GM18498 (cell line): ENCODE data around the gene FANCI.
A peak's percentile ranks its signal among the peaks of the same experiment; 100 is the strongest.

ENCODE experiments used
- ATAC-seq: cut with Tn5 transposase; IDR thresholded peaks from one replicate; pipeline ENCODE4 v1.9.1; 2021; ENCODE audit warnings: mild to moderate bottlenecking, moderate library complexity; ENCODE audit not compliant: unreplicated experiment

Gene FANCI

GRCh38 chr15:89243691-89244573, at the start of gene FANCI:
FANCI (plus strand) TSS chr15:89243979; CDS start chr15:89247648, 3,669 bp downstream.
- ATAC-seq: peak; percentile 97

DNA sequence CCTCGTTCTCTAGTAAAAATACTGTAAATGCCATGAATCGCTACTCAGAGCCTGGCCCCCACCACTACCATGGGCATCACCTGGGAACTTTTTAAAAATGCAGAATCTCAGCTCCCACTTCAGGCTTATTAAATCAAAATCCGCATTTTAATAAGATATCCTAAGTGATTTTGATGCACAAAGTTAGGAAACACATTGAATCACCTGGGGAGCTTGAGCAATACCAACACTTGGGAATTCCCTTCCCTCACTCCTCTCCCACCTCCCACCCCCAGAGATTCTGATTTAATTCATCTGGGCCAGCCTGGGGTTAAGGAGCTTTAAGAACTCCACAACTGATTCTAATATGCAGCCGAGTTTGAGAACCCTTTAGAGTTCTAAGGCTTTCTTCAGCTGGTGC, 49.2 kb upstream of the FANCI start:
- no peak for ATAC-seq

DNA sequence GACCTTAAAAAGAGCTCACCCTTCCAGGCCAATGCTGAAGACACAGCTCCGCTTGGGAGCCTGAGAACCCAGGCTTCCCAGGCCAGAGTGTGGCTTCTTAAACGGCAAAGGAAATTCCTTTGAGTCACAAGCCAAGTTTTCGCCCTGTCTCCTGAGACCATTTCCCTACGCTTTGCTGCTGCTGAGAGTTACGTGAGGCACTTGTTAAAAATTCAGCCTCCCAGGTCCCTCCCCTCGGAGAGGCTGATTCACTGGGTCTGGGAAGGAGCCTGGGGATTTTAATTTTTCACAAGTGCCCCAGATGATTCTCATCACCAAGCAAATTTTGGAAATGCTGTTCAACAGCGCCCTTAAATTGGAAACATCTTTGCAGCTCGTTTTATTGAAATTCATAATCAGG, 47.9 kb upstream of the FANCI start:
- ATAC-seq: no peak

DNA sequence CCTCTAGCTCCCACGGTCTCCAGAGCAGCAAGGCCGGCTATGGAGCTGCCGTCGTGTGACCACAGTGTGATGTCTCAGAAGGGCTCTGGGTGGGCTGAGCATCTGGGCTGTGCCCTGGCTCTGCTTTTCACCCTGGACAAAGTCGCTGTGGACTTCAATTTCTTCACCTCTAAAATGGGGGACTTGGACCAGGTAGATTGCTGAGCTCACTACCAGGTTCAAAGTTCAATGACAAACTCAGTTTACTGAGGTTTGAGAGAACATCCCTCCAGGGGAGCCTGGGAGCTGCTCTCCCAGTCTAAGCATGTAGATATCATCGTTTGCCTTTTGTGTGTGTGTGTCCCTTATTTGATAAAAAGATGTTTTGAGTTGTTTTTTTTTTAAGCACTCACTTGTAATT, 47.5 kb upstream of the FANCI start:
- ATAC-seq: no peak

DNA sequence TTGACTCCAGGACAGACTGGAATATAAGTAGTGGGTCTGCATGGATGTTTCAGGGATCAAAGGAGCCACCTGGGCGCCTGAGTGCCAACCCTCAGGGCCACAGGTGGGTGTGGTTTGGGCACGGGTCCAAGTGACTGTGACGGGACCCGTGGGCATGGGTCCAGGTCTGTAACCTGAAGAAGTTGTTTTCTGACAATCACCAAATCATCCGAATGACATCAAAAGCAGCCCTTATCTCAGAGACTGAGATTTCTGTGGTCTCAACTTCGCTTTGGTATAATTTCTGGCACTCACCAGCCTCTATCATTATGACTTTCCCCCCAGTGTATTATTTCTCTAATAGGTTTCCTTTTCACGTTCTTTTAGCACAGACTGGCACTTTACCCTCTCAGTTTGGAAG, 46.8 kb upstream of the FANCI start:
- ATAC-seq: no peak

DNA sequence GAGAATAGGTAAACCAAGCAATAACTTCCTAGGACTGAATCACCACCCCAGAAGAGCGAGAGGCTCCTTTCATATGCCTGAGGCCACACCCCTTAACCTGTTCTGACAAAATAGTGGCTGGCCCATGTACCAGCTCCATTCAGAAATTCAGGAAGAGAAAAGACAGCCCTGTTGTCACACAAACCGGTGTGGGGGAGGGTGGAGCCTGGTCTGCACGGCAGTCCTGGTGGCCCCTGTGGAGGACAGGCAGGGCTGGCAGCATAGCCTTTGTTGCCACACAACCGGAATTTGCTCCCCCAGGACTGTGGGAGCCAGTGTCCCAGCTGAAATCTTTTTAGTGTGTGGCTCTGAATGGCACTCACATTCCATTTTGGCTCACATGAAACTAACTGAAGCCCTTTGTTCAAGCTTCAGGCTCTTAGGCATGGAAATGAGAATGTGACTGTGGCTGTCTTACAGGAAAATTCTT, 46.2 kb upstream of the FANCI start:
- ATAC-seq: no peak

DNA sequence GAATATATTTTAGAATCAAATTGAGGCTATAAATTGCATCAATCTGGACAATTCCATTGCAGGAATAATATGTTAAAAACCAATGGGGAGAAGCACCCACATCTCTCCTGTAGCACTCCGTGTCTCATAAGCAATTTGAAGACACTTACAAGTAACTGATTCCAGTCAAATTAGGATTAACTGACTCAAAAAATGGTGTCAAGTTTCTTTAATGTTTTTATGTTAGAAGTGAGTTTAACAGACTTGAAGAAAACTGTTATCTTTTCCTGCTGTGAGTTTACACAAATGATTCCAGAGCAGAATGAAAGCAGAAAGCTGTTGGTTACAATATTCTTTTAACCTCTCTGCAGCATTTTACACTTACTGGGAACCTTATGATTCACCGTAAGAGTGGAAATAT, 45.6 kb upstream of the FANCI start:
- ATAC-seq: no peak

DNA sequence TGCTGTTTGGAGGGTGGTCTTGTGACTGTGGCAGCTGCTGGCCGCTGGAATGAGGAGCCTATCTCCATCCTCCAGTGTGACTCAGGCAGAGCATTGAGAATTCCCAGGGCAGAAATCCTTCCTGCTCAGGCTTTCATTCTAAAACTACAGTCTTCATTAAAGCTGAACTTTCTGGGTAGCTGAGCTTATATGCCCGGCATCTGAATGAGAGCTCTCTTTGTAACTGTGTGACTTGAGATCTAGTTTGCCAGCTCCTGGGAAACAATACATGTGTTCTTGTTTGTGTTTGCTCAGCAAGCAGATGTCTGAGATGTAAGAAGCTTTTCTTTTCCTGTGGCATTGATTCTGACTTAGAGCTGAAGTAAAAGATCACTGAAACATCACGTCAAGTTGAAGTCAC, 44.8 kb upstream of the FANCI start:
- ATAC-seq: no peak

DNA sequence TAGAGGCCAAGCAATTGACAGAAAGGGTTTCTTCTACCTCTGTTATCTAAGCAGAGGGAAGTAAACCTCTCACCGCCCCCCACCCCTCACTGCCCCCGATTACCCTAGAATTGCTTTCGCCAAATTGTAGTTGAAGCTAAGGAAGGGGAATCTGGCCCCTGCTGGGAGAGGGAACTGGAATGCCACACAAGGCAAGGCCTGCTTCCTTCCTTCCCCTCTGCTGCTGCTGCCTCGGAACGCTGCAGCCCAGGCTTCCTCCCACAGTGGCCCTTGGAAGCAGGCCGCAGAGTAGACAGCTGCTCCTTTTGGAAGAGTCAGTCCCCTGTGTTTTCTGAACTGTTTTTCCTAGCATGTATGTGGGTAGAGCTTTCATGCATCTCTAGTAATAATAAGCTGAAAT, 44.0 kb upstream of the FANCI start:
- no peak for ATAC-seq

DNA sequence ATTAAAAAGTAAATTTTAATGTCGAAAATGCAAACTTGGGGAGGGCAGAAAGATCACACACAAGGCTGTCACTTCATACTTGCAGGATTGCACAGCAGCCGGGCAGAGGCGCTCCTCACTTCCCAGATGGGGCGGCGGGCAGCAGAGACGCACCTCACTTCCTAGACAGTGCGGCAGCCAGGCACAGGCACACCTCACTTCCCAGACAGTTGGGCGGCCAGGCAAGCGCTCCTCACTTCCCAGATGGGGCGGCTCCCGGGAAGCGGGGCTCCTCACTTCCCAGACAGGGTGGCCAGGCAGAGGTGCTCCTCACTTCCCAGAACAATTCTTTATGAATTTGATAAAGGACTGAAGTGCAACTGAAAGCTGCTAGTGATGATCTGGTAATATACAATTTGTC, 43.6 kb upstream of the FANCI start:
- no peak for ATAC-seq

DNA sequence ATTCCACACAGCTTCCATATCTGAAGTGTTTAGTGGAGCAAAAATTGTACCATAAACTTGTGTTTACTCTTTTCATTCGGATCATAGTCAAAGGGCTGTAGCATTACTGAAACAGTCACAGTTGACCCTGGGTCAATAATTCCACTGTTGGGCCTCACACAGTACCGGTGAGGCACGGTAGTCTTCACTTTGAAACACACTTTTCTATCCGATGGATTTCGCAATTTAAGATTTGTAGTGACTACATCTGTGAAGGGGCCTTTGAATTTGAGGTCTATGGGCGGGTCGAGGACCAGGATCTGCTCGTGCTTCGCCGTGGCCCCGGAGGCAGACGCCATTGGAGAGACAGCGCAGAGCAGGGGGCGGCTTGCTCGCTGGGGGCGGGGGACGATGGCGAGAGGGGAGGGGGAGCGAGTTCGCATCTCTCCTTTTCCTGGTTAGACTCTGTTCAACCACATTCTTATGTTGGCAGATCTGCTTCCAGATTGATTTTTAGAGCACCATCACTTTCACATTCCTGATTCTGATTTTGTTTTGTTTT, 42.2 kb upstream of the FANCI start:
- no peak for ATAC-seq

- no peak for ATAC-seq
These were observed 40.0 kb upstream of the FANCI start for GRCh38 chr15:89203705-89204273.

DNA sequence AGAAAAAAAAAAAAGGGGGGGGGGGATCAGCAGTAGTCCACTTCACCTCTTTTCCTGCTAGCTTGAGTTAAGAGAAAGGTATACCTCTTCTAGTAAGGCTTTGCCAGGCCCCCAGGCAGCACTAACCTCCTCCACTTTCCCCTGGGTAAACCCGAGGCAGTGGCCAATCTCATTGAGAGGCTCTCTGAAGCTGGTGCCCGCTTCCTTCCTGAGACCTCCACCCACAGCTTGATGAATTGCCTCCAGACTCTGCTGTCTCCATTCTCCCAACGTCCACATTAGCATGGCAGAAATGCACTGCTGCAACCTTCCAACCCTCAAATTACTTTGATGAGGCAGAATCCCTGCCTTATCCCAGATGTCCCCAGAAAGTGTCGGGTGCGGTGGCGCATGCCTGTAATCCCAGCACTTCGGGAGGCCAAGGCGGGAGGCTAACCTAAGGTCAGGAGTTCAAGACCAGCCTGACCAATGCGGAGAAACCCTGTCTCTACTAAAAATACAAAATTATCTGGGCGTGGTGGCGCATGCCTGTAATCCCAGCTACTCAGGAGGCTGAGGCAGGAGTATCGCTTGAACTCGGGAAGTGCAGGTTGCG, 37.7 kb upstream of the FANCI start:
- ATAC-seq: no peak

DNA sequence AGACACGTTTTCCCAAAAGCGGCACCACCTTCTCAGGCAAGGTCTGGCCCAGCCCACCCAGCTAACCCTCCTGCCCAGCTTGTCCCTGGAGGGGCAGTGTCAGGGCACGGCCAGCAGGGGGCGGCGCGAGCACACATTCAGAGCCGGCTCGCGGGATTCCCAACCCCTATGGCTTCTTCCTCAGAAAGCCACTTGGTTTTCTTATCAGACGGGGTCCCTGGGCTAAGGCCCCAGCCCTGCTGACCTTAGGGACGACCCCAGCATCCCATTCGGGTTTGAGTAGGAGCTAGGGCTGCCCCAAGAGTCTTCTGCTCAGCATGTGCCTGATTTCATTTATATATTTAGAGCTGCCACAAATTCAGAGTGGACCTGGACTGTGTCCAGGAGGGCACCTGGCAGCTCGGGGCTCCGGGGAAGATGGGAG, 36.9 kb upstream of the FANCI start:
- peak; percentile 79 for ATAC-seq

- ATAC-seq: no peak
These were observed 35.5 kb upstream of the FANCI start for GRCh38 chr15:89208256-89208655.

- ATAC-seq: no peak
These were observed 34.7 kb upstream of the FANCI start for GRCh38 chr15:89209057-89209456.

DNA sequence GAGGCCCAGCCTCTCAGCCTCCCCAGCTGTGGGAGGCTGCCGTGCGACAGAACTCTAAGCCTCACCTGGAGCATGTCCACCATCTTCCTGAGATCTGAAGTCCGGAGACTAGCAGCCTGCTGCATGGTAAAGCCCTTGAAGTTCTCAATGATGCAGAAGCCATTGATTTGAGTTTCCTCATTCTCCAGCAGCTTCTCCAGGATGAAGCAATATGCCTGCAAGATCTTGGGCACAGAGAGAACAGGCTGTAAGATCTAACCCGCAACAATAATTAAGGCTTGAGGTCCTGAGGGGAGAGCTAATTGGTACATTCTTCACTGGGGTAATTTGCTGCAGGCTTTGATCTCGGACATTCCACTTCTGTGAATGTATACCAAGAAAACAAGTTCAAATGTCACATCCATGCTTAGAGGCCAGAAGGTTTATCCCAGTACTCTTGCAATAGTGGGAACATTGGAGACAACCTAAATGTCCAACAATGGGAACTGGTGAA, 32.1 kb upstream of the FANCI start:
- no peak for ATAC-seq

GRCh38 chr15:89215627-89216026, 28.2 kb upstream of the FANCI start:
- no peak for ATAC-seq

DNA sequence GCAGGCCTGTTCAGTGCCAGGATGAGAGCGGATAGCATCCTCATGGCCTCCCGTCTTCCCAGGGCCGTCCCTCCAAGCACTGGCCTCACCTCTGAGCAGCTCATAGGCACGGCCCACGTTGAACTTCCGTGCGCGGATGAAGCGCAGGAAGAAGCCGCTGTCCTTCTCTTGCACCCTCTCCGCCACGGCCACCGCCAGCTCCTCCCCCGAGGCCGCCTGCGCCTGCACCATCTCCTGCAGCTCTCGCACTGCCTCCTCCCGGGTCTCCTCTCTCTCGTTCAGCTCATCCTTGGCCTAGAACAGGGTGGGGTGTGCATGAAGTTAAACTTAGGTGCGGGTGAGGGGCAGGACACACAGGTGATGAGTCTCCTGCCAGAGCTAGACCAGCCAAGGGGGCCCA, 26.7 kb upstream of the FANCI start:
- no peak for ATAC-seq

DNA sequence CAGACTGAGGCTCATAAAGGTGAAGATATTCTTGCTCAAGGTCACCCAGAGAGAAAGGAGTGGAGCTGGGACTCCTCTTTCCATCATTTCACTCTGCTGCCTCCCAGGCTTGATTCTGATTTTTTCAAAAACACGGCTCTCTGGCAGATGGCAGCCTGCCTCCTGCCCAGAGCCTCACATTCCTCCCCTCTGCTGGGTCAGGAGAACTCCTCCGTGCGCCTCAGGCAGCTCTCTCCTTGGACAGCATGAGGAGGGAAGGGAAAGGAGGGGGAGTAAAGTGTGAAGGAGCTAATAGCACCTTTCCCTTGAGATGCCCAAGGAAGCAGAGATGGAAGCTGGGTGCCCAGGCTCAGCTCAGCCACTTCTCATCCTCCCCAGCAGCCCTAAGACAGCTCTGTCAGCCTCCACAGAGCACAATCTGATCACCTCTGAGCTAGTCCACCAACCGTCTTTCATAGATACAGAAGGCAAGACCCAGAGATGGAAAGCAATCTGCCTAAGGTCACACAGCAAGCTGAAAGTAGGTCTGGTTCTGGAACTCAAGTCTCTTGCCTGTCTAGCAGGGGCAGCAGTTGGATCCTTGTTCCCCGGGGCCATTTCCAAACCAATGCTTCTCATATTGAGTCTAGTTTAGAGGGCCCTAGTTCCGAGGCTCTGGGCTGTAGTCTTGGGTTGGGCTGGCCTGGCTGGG, 25.9 kb upstream of the FANCI start:
- no peak for ATAC-seq

DNA sequence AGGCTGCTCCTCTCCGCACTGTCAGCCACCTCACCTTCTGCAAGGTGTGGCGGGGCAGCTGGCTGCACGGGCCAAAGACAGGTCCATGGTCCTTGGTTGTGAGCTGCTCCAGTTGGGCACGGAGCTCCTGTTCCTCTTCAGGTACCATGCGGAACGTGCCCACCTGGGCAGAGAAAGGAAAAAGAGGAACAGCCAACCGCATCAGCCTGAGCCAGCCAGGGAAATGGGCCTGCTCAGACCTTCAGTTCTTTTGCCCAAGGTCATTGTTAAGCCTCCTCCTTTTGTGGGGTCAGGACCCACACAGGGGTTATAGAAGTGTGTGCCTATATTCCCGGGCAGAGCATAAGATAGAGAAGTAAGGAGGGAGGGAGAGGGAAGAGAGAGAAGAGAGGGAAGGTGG, 25.2 kb upstream of the FANCI start:
- no peak for ATAC-seq
